GM18951 (cell line): ENCODE results near the gene MAPK11.

Source experiments
- POLR2A ChIP-seq: IDR thresholded peaks from 4 replicates; pipeline ENCODE4 v1.6.1; 2011; ENCODE audit warnings: mild to moderate bottlenecking; ENCODE audit not compliant: insufficient read length, insufficient read depth; ENCODE audit errors: extremely low read depth
- in situ Hi-C: fragments of 300-500 bp; cut with MboI; formaldehyde crosslinking; loops from one replicate; pipeline ENCODE4 v1.12.0; 2022; ENCODE audit warnings: low sequenced_read_pairs, mixed read lengths, inconsistent platforms; ENCODE audit not compliant: unreplicated experiment

The MAPK11 gene

DNA sequence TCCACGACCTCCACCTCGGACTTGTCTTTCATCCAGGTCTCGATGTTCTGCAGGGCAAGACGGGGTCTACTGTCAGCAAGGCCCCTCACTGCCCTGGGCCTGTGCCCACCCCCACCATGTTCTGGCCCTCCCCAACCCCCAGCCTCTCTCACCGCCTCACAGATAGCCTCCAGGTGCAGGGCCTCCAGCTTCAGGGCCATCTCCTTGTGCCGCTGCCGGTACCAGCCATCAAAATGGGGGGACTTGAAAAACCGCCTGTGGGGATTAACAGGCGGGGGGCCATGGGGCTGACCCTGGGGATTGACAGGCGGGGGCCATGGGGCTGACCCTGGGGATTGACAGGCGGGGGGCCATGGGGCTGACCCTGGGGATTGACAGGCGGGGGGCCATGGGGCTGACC lies 42.2 kb upstream of the MAPK11 start:
- in situ Hi-C loops, result no loop called here
- no peak for TF ChIP-seq POLR2A

DNA sequence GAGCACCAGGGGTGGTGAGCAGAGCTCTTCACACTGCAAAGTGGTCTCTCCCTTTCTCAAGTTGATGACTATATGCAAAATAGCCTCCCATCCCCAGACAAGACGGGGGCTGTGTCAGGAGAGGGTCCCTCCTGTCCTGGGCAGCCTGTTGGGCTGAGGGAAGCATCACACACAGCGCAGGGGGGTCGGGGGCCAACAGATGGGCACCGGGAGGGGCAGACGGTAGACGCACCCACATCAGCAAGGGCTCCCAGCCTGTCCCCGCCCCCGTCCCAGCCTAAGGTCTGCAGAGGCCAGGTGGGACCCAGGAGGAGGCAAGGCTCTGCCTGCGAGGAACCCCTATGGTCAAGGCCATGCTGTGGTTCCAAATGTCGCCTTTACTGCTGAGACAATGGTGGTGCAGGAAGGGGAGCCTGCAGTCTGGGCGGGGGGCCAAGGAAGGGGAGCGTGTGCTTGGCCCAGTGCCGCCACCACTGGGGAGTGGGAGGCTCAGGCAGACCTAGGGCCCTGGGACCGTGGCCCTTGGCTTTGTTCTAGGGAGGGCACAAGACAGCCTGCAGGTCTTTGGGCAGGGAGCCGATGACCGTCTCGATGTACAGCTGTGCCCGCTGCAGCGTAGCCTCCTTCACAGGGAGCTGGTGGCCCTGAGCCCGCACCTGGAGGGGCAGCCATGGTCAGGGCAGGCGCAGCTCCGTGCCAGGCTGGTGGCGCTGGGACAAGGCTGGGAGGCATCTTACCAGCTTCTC lies 41.6 kb upstream of the MAPK11 start:
- in situ Hi-C loops, result no loop called here
- TF ChIP-seq POLR2A, result no peak

DNA sequence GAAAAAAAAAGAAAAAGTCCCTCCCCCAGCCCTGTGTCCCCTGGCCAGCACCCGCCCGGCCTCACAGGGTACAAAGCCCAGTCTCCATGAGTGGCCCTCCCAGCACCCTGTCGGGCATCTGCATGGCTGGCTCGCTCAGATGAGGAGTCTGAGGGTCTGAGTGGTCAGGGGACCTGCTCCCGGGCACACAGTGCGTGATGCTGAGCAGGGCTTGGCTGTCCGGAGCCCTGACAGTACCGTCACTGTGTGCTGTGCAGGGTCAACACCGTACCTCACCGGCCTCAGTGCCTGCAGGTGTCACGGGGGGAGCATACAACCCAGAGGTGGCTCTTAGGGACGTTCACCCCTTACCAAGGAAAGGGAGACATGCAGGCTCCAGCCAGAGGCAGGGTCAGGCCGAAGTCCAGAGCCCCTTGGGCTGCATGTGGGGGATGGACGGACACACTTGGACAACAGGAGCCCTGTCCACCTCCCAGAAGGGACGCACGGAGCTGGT lies 40.8 kb upstream of the MAPK11 start:
- in situ Hi-C loops, result no loop called here
- no peak for TF ChIP-seq POLR2A

DNA sequence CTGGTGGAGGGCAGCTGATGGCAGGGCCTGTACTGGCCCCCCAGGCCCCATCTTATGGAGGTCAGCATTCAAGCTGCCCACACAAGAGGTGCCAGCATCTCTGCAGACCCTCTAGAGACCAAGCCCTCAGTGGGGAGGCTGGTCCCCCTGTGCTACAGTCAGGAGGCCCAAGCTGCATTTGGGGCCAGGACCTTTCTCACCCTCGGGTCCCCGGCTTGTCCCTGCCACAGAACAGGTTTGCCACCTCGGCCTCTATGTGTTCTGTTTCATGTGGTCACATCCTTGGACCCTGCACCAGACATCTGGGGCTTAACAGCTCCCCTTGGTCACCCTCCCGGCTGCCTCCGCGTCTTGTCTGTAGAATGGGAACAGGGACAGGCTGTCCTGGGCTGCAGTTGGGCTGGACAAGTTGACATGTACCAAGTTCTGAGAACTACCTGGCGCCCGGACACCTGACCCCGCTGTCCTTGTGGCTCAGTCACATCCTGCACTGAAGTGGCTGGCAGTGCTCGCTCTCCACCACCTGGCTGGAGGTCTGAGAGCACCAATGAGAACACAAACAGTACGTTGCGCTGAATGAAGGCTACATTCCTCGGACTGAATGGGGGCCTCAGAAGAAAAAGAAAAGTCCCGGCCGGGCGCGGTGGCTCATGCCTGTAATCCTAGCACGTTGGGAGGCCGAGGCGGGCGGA lies 40.0 kb upstream of the MAPK11 start:
- TF ChIP-seq POLR2A, result no peak
- in situ Hi-C loops, result no loop called here

DNA sequence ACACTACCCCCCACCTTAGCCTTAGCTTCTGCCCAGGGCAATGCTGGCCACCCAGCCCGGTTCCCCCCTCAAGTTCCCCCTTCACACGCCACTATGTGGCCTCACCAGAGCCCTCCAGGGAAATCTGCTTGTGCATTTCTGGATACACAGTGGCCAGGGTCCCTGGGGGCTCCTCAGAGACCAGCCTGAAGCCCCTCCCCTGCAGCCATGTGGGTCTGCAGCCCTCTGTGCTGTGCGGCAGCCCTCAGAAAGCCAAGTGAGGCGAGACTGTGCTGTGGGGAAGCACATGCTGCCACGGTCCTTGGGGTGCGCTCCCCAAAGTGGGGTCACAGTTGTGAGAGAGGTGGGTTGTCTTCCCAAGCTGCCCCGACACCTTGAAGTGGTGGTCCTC lies 39.4 kb upstream of the MAPK11 start:
- TF ChIP-seq POLR2A, result no peak
- in situ Hi-C loops, result no loop called here

DNA sequence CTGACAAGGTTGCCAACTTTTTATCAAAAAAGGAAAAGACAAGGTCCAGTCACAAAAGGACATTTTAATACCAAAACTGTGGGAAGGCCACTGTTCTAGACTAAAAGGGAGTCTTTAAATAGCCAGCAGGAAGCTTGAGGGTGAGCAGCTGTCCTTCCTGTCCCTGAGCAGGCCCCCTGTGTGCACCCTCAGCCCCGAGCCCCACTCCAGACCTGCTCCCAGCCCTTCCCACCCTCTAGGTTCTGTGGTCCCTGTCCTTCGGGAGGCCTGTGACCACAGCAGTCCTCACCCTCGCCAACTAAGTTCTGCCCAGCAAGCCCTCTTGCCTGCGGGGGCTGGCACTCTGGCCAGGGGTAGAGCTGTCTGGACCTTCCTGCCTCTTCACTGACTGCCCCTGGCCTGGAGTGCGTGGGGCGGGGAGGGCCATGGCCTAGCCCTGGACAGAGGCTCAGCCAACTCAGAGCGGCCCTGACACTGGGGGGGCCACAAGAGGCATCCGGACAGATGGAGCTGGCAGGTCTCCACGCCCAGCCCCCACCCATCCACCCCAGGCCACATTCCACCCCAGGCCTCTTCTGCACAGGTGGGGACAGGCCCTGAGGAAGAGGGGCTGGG lies 38.9 kb upstream of the MAPK11 start:
- in situ Hi-C loops, result no loop called here
- no peak for TF ChIP-seq POLR2A

DNA sequence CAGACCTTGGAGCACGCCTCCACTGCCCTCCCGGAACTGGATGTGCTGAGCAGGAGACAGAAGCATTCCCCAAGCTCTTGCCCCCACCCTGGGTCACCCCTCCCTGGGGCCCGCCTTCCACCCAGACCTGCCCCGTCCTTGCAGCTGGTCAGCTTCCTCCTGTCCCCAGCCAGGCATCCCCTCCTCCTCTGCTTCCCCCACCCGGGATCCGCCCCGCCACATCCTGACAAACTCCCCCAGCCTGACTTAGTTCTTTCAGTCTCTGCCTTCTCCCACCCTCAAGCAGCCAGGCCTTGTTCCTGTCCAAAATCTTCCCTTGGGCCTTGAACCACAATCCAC lies 38.4 kb upstream of the MAPK11 start:
- in situ Hi-C loops, result no loop called here

DNA sequence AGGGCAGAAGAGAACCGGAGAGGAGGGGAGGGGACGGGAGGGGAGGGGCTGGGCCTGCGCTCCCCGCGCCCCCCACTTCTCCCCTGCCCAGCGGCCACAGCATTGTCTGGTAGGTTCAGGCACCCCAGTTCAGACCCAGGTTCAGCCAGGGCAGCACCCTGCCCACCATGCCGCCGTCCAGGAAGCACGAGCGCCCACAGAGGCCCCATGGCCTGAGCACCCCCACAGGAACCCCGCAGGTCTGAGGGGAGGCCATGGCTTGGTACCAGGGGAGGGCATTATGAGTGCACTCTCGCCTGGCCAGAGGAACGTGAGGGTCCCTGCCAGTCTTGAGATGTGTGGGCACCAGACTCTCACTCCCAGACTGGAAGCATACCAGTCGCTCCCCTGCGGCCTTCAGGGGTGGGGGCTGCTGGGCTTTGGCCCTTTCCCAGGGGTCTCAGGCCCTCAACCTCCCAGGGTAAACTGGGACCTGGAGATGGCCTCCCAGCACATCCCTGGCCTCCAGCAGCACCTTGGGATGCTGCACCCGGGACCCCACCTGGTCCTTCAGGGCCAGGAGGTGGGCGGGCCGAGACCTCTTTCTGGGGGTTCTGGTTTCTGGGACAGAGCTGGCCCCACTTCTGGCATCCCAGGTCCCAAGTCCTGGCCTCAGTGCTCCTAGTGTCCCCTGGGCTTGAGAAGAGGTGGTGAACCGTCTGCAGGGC lies 37.9 kb upstream of the MAPK11 start:
- no peak for TF ChIP-seq POLR2A
- in situ Hi-C loops, result no loop called here

More for the DNA sequence above, 38.4 kb upstream of the MAPK11 start:
- no peak for TF ChIP-seq POLR2A

DNA sequence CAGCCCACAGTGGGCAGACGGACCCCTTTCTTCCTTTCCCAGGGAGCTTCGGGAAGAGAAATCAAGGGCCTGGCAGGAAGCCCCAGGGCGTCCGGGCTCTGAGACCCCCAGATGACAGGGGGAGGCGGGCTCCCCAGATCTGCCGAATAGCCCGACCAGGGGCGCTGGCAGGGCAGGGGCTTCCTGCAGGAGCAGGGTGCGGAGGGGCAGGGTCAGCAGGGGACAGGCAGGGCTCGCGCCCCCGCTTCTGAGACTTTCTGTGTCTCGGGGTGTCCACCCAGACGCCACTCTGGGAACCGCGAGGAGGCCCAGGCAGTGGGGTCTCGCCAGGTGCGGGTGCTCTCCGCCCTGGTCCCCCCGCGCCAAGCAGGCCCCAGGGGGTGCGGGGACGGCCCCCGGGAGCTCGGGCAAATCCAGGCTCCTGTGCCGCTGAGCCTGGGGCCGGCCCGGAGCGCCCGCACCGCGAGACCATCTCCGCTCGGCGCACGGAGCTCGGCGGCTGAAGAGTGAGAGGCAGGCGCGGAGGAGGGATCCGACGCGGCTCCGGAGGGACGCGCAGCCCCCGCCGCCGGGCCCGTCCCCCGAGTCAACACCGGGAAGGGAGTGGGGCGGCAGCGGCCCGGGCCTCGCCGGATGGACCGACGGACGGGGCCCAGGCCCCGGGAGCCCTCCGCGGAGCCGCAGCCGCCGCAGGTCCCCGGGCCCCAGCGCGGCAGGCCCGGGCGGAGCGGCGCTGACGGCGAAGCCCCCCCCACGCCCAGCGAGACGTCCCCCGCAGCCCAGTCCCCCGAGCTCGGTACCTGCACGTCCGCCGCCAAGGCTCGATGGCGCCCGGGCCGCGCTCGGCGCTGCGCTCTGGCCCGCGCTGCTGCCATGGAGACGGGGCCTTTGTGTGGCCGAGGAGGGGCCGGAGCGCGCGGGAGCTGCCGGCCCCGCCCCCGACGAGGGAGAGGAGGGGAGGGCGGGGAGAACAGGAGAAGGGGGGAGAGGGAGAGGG lies 36.9 kb upstream of the MAPK11 start, which contains the start of gene PLXNB2:
PLXNB2 (minus strand) TSS at position 894 of the 997 bp plus-strand sequence. CDS start 17,062 bp downstream, outside the sequence.
- peak; percentile 75 for TF ChIP-seq POLR2A
- in situ Hi-C loops, result no loop called here

DNA sequence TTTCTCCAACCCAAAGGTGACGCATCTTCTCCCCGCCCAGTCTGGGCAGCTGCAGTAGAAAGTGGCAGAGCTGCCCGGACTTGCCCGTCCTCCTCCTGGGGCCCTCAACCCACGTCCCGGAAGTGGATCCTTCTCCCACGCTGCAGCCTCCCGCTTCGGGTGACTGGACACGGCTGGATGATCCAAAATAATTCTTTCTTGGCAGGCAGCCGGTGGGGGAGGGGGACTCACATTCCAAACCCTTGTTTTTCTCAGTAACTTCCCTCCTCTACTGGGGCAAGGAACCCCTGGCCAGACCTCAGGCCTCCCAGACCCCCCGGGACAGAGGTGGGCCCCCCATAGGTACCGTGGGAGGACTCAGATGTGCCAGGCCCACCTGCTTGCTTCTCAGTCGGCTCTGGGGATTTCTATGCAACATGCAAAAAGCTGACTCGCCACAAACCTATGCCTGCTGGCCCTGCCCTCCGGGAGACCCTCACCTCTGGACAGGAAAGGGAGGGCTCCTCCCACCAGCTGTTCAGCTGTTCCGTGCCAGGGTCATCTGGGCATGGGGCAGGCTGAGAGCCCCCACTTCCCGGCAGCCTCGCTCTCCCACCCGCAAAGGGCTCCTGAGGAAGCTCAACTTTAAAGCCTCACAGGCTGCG lies 35.9 kb upstream of the MAPK11 start:
- in situ Hi-C loops, result no loop called here
- peak; percentile 61 for TF ChIP-seq POLR2A

DNA sequence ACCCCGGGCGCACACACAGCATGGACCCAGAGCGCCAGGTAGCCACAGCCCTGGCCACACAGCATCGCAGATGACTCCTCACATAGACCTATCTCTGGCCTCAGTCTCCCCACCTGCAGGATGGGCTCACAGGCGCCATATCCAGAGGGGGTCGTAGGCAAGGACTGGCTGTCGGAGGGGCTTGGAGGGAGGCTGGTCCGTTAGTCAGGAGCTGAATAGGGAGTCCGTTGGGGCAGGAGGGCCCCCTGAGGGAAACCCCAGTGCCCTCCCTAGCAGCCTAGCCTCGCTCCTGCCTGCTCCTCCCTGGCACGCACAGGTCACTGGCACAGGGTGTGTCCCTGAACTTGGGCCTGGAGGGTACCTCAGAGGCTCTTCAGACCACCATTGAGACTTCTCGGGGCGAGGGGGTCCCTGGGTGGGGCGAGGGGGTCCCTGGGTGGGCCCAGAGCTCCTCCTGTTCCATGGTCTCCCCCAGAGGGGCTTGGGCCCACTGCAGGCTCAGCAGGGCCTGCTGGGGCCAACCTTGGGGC lies 35.3 kb upstream of the MAPK11 start:
- in situ Hi-C loops, result no loop called here
- TF ChIP-seq POLR2A, result no peak

DNA sequence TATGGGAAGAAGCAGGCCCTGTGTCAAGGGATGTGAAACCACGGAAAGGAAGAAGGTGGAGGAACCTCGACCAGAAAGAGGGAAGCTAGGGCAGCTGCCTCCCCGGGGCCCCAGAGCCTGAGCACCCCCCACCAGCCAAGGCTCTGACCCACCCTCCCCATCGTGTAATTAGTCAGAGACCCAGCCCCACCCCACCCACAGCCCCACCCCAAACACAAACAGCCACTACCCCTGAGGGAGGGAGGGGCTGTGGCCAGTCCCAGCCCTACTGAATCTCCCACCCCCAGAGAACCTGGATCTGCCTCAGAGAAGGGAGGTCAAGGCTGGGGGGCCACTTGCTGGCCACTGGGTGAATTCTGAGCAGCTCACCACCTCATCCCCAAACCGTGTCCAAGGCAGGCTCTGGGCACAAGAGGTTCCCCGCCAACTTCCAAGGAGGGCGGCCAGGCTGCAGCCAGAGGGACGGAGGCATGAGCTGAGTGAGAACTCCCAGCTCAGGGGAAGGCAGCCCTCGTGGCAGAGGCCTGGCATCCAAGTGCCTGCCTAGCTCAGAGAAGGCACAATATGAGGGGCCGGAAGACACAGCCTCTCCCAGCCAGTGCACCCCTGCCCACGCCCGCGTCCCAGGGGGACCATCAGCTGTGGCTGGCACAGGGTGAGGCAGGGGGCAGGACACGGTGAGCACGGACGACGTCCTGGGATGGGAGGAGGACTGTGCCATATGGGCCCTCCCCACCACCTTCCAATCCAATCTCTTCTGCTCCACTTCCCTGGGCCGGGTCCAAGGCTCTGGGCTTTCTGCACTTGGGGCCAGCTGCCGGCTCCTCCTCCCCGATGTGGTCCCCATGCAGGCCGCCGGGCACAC lies 34.6 kb upstream of the MAPK11 start:
- in situ Hi-C loops, result no loop called here
- TF ChIP-seq POLR2A, result peak; percentile 15
